ENCODE results near the gene GPC5.
"Not testable (repeated sequence)": the region's sequence is repeated elsewhere in the genome, so short reads cannot be mapped to it uniquely, and the experiment has no call there.

Gene GPC5

DNA sequence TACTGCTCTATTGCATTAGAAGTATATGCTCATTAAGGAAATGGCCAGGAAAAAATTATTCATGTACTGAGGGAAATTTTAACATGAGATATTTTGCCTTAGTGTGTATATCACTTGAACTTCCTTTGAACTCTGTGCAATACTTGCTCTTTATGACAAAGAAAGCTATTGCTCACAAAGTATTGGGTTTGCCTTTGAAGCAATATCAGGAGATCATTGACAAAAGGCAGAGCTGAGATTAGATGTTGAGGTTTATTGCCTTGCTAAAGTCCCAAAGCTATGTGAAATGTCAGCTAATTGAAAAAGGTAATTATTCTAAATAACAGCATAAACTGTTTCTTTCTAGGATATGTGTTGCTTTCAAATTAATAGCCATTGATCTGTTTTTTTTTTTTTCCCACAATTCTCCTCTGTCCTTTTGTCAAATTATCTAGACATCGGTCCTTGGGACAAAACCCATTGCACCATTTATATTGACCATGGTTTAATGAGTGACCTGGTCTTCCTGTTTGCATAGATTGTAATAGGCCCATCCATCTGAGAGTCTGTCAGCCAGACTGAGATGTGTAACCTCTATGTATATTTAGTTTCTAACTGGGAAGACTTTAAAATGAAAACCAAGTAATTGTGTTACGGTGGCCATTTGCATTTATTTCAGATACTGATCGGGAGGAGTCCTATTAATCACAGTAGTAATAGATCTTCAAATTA lies 1075.5 kb downstream of the GPC5 start:
- Histone ChIP-seq H3K14ac (ENCODE audit: low read length in 2 of 2) (no peak overlapping the region), H3K9me3 (ENCODE audit: control insufficient read depth, low read length) (no peaks in the 10 kb centered on the region), H3K4ac (ENCODE audit: low read depth in 1 of 2, low read length in 2 of 2) (no peak overlapping the region), H2BK5ac (ENCODE audit: low read depth, low read length, poor library complexity, severe bottlenecking) (no peak overlapping the region), H2BK120ac (ENCODE audit: low read depth, low read length) (no peak overlapping the region), H4K8ac (ENCODE audit: low read length) (no peak overlapping the region), H3K79me1 (replicated peaks; ENCODE audit: low read length, poor library complexity, severe bottlenecking) (no peaks in the 10 kb centered on the region), H3K18ac (ENCODE audit: low read depth in 1 of 2, low read length in 2 of 2) (no peak overlapping the region), H3K27me3 (ENCODE audit: control insufficient read depth in 1 of 2, insufficient read depth in 1 of 2, low read length in 2 of 2) (no peaks in the 10 kb centered on the region), H2AK5ac (ENCODE audit: low read length, severe bottlenecking) (no peak overlapping the region), H3K9ac (ENCODE audit: low read length) (no peak overlapping the region), H2AFZ (ENCODE audit: low read depth, low read length) (no peak overlapping the region), H2BK12ac (ENCODE audit: low read length in 2 of 2) (no peak overlapping the region), H3K23ac (ENCODE audit: low read length in 2 of 2) (no peak overlapping the region), H3K36me3 (ENCODE audit: control insufficient read depth in 1 of 2, insufficient read depth in 2 of 2, low read depth in 1 of 2, low read length in 2 of 2) (no peaks in the 10 kb centered on the region), H3K4me1 (ENCODE audit: control insufficient read depth, insufficient read depth, low read depth, low read length) (no peaks in the 10 kb centered on the region), H3K27ac (ENCODE audit: low read length, poor library complexity, severe bottlenecking) (no peak overlapping the region), H4K91ac (ENCODE audit: low read length) (no peak overlapping the region), H3K4me2 (ENCODE audit: low read length, poor library complexity, severe bottlenecking) (no peak overlapping the region), H2BK15ac (ENCODE audit: low read depth, poor library complexity, severe bottlenecking) (no peak overlapping the region), H3K4me3 (ENCODE audit: insufficient read depth in 1 of 2, low read depth in 1 of 2, low read length in 2 of 2) (no peak overlapping the region)
- no CpG with 5 or more reads among the region's 3 CpGs for WGBS
- DNase-seq = no peak

DNA sequence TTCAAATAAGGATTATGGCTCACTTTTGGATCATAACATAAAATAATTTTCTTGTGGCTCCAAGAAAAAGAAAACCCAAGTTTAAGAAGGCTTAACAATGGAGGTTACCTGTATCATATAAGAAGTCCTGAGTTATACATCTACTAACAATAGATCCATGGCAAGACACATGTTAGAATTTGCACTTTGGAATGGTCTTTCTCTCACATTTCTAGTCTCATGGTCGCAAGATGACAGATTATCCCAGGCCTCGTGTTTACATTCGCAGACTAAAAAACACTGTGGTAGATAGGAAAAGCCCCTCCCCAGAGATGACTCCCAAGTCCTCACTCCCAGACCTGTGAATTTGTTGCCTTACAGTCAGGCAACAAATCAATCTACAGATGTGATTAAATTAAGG lies 1082.0 kb downstream of the GPC5 start:
- Histone ChIP-seq H2BK5ac (ENCODE audit: low read depth, low read length, poor library complexity, severe bottlenecking) (no peak overlapping the region), H2BK120ac (ENCODE audit: low read depth, low read length) (no peak overlapping the region), H4K91ac (ENCODE audit: low read length) (no peak overlapping the region), H2AFZ (ENCODE audit: low read depth, low read length) (no peak overlapping the region), H3K36me3 (ENCODE audit: control insufficient read depth in 1 of 2, insufficient read depth in 2 of 2, low read depth in 1 of 2, low read length in 2 of 2) (no peaks in the 10 kb centered on the region), H3K9me3 (ENCODE audit: control insufficient read depth, low read length) (no peaks in the 10 kb centered on the region), H2BK15ac (ENCODE audit: low read depth, poor library complexity, severe bottlenecking) (no peak overlapping the region), H3K9ac (ENCODE audit: low read length) (no peak overlapping the region), H3K4me2 (ENCODE audit: low read length, poor library complexity, severe bottlenecking) (no peak overlapping the region), H3K27ac (ENCODE audit: low read length, poor library complexity, severe bottlenecking) (no peak overlapping the region), H3K14ac (ENCODE audit: low read length in 2 of 2) (no peak overlapping the region), H3K4me1 (ENCODE audit: control insufficient read depth, insufficient read depth, low read depth, low read length) (no peaks in the 10 kb centered on the region), H3K18ac (ENCODE audit: low read depth in 1 of 2, low read length in 2 of 2) (no peak overlapping the region), H4K8ac (ENCODE audit: low read length) (no peak overlapping the region), H3K79me1 (replicated peaks; ENCODE audit: low read length, poor library complexity, severe bottlenecking) (no peaks in the 10 kb centered on the region), H2AK5ac (ENCODE audit: low read length, severe bottlenecking) (no peak overlapping the region), H3K27me3 (ENCODE audit: control insufficient read depth in 1 of 2, insufficient read depth in 1 of 2, low read length in 2 of 2) (no peaks in the 10 kb centered on the region), H3K4me3 (ENCODE audit: insufficient read depth in 1 of 2, low read depth in 1 of 2, low read length in 2 of 2) (no peak overlapping the region), H3K4ac (ENCODE audit: low read depth in 1 of 2, low read length in 2 of 2) (no peak overlapping the region), H2BK12ac (ENCODE audit: low read length in 2 of 2) (no peak overlapping the region), H3K23ac (ENCODE audit: low read length in 2 of 2) (no peak overlapping the region)
- 96% methylated on average over 2 of the region's 3 CpGs for WGBS
- no peak for DNase-seq

DNA sequence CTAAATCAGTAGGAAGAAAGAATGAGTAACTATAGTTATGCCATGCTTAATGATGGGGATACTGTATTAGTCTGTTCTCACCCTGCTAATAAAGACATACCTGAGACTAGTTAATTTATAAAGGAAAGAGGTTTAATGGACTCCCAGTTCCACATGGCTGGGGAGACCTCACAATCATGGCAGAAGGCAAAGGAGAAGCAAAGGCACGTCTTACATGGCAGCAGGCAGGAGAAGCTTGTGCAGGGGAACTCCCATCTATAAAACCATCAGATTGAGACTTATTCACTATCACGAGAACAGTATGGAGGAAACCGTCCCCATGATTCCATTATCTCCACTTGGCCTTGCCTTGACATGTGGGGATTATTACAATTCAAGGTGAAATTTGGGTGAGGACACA lies 1084.4 kb downstream of the GPC5 start:
- H3K27ac ChIP-seq (ENCODE audit: low read length, poor library complexity, severe bottlenecking); H3K23ac ChIP-seq (ENCODE audit: low read length in 2 of 2); H3K18ac ChIP-seq (ENCODE audit: low read depth in 1 of 2, low read length in 2 of 2); H2BK5ac ChIP-seq (ENCODE audit: low read depth, low read length, poor library complexity, severe bottlenecking); H3K9me3 ChIP-seq (ENCODE audit: control insufficient read depth, low read length); H3K27me3 ChIP-seq (ENCODE audit: control insufficient read depth in 1 of 2, insufficient read depth in 1 of 2, low read length in 2 of 2); H4K8ac ChIP-seq (ENCODE audit: low read length); H3K9ac ChIP-seq (ENCODE audit: low read length); H3K4me1 ChIP-seq (ENCODE audit: control insufficient read depth, insufficient read depth, low read depth, low read length); H4K91ac ChIP-seq (ENCODE audit: low read length); H2AK5ac ChIP-seq (ENCODE audit: low read length, severe bottlenecking); H2AFZ ChIP-seq (ENCODE audit: low read depth, low read length); H2BK12ac ChIP-seq (ENCODE audit: low read length in 2 of 2); H3K4ac ChIP-seq (ENCODE audit: low read depth in 1 of 2, low read length in 2 of 2); H3K4me2 ChIP-seq (ENCODE audit: low read length, poor library complexity, severe bottlenecking); DNase-seq; H3K14ac ChIP-seq (ENCODE audit: low read length in 2 of 2); H3K4me3 ChIP-seq (ENCODE audit: insufficient read depth in 1 of 2, low read depth in 1 of 2, low read length in 2 of 2); H3K79me1 ChIP-seq (replicated peaks; ENCODE audit: low read length, poor library complexity, severe bottlenecking); H2BK120ac ChIP-seq (ENCODE audit: low read depth, low read length); H3K36me3 ChIP-seq (ENCODE audit: control insufficient read depth in 1 of 2, insufficient read depth in 2 of 2, low read depth in 1 of 2, low read length in 2 of 2); H2BK15ac ChIP-seq (ENCODE audit: low read depth, poor library complexity, severe bottlenecking): not testable (repeated sequence)
- WGBS = 78% methylated on average over 1 of the region's 3 CpGs

DNA sequence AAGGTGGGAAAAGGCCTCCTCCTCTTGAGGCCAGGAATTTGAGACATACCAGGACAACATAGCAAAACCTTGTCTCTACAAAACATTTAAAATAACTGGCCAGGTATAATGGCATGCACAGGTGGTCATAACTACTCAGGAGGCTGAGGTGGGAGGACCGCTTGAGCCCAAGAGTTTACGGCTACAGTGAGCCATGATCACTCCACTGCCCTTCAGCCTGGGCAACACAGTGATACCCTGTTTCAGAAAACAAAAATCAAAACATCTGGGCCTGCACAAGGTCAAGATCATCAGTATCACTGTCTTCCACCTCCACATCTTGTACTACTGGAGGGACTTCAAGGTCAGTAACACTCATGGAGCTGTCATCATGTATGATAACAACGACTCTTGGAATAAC lies 1085.5 kb downstream of the GPC5 start:
- Histone ChIP-seq H4K8ac (ENCODE audit: low read length) (no peak overlapping the region), H2BK12ac (ENCODE audit: low read length in 2 of 2) (no peak overlapping the region), H2BK15ac (ENCODE audit: low read depth, poor library complexity, severe bottlenecking) (no peak overlapping the region), H3K79me1 (replicated peaks; ENCODE audit: low read length, poor library complexity, severe bottlenecking) (no peaks in the 10 kb centered on the region), H3K23ac (ENCODE audit: low read length in 2 of 2) (no peak overlapping the region), H3K9ac (ENCODE audit: low read length) (no peak overlapping the region), H3K4me2 (ENCODE audit: low read length, poor library complexity, severe bottlenecking) (no peak overlapping the region), H2AK5ac (ENCODE audit: low read length, severe bottlenecking) (no peak overlapping the region), H3K14ac (ENCODE audit: low read length in 2 of 2) (no peak overlapping the region), H3K9me3 (ENCODE audit: control insufficient read depth, low read length) (no peaks in the 10 kb centered on the region), H3K27ac (ENCODE audit: low read length, poor library complexity, severe bottlenecking) (no peak overlapping the region), H3K36me3 (ENCODE audit: control insufficient read depth in 1 of 2, insufficient read depth in 2 of 2, low read depth in 1 of 2, low read length in 2 of 2) (no peaks in the 10 kb centered on the region), H3K4me3 (ENCODE audit: insufficient read depth in 1 of 2, low read depth in 1 of 2, low read length in 2 of 2) (no peak overlapping the region), H2AFZ (ENCODE audit: low read depth, low read length) (no peak overlapping the region), H2BK120ac (ENCODE audit: low read depth, low read length) (no peak overlapping the region), H3K18ac (ENCODE audit: low read depth in 1 of 2, low read length in 2 of 2) (no peak overlapping the region), H3K27me3 (ENCODE audit: control insufficient read depth in 1 of 2, insufficient read depth in 1 of 2, low read length in 2 of 2) (no peaks in the 10 kb centered on the region), H3K4me1 (ENCODE audit: control insufficient read depth, insufficient read depth, low read depth, low read length) (no peaks in the 10 kb centered on the region), H2BK5ac (ENCODE audit: low read depth, low read length, poor library complexity, severe bottlenecking) (no peak overlapping the region), H3K4ac (ENCODE audit: low read depth in 1 of 2, low read length in 2 of 2) (no peak overlapping the region), H4K91ac (ENCODE audit: low read length) (no peak overlapping the region)
- 100% methylated on average over 2 of the region's 3 CpGs for WGBS
- no peak for DNase-seq
